GM10266 (cell line): Measurements from ENCODE around the gene LSM10.

Experiments
- DNase-seq: peaks from one replicate; pipeline ENCODE4 v3.0.0; 2012; ENCODE audit errors: extremely low spot score
- TF ChIP-seq, protein P1 (sequence below): IDR thresholded peaks from 2 replicates; pipeline ENCODE4 v1.5.1; 2012; ENCODE audit warnings: mild to moderate bottlenecking, low read depth; ENCODE audit not compliant: control insufficient read depth, insufficient read depth; ENCODE audit errors: missing control alignments

Gene LSM10

DNA sequence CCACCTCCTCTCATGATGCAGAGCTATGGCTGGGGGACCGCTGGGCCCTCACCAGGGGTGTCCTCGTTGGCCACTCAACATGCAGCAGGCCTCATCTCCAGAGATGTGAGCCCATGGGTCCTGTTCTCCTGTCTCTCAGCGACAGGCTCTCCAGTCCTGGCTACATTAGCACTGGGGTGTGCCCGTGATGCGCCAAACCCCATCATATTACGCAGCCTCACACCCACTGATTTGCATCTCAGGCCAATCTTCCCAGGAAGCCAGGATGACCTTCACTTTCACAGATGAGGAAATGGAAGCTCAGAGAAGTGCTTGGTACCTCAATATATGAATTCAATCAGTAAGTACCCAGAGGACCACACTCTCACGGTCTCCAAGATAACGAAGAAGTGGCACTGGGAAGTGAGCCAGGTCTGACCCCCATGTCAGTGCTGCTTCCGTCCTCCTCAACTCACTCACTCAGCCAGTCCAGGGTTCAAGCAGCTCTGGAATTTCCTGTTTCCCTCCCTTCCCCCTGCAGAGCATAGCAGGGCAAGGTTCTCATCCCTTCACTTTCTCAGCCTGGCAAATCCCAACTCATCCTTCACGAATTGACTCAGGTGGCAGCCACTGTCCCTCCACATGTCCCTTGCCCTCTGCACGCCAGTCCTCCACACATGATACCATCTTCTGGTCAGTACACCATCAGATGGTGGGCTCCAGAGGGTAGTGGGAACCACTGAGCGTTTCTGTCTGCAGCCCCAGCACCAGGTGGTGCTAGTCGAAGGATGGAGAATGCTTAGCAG lies 45.4 kb downstream of the LSM10 start:
- no peak for DNase-seq
- TF ChIP-seq, protein P1, sequence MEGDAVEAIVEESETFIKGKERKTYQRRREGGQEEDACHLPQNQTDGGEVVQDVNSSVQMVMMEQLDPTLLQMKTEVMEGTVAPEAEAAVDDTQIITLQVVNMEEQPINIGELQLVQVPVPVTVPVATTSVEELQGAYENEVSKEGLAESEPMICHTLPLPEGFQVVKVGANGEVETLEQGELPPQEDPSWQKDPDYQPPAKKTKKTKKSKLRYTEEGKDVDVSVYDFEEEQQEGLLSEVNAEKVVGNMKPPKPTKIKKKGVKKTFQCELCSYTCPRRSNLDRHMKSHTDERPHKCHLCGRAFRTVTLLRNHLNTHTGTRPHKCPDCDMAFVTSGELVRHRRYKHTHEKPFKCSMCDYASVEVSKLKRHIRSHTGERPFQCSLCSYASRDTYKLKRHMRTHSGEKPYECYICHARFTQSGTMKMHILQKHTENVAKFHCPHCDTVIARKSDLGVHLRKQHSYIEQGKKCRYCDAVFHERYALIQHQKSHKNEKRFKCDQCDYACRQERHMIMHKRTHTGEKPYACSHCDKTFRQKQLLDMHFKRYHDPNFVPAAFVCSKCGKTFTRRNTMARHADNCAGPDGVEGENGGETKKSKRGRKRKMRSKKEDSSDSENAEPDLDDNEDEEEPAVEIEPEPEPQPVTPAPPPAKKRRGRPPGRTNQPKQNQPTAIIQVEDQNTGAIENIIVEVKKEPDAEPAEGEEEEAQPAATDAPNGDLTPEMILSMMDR: no peak

DNA sequence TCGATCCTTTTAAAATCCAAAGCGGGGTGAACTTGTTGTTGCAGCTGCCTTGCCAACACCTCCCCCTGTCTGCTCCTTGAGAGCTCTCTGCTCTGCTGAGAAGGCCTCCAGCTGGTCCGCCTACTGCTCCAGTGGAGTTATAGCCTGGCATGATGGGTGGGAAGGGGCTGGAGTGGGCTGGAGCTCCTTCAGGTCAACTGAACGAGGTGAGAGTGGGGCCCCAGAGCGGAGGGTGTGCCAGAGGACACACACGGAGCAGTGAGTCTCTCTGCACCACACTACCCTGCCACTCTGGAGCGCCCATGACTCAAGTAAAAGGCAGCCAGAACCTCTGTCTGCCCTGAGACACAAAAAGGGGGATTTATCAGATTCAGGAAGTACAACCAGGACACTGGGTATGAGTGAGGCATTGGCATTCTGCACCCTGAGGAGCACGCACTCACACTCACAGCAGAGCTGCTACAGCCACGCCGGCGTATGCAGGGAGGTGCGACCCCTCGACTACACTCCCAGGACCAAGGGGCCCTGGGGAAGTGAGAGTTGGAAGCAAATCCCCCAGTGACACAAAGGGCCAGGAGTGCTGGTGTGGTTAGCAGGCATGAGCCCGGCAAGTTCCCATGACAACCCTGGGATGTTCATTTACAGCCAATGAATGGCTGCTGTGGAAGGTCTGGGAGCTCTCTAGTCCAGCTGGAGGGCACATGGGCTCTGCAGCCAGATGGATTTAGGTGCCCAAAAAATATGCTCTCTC lies 46.3 kb downstream of the LSM10 start:
- TF ChIP-seq, protein P1: no peak
- no peak for DNase-seq

DNA sequence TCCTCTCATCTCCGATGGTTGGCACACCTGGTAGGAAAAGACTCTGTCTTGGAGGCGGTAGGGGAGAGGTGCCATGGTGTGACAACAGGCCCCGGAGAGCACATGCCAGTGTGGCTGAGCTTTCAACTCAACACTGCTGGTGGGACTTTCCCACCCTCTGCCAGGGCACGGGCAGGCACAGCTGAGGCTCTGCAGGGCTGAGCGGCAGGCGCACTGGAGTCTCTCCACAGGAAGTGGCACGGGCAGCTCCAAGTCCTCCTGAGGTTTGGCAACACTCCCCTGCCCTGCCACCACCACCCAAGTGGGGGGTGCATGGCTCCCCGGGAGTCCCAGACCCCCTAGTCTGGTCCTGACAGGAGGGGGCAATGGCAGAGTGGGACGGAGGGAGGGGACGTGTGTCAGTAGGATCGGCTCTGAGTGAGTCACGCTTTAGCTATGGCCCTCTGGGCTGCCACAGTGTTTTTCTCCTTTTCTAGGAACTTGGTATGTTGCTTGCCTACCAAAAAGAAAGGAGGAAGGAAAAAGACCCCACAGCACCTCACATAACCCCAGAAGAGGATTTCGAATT lies 47.0 kb downstream of the LSM10 start:
- TF ChIP-seq, protein P1: no peak
- DNase-seq: no peak

DNA sequence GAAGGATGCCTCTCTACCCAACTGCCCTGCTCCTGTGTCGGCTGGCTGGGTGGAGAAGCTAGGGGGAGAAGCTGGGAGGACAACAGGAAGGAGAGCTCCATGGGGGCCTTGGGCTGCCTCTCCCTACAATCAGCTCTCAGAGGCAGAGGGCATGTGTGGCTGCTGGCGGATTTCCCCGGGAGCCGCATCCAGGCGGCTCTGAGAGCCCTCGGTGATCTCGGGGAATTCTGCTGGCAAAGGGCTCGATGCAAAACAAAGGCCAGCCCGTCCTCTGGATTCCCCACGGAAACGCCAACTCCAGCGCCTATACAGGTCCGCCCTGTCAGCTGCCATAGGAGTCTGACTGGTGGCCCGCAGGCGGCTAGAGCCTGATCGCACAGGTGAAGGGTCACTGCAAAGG lies 47.9 kb downstream of the LSM10 start:
- DNase-seq: no peak
- TF ChIP-seq, protein P1: no peak

DNA sequence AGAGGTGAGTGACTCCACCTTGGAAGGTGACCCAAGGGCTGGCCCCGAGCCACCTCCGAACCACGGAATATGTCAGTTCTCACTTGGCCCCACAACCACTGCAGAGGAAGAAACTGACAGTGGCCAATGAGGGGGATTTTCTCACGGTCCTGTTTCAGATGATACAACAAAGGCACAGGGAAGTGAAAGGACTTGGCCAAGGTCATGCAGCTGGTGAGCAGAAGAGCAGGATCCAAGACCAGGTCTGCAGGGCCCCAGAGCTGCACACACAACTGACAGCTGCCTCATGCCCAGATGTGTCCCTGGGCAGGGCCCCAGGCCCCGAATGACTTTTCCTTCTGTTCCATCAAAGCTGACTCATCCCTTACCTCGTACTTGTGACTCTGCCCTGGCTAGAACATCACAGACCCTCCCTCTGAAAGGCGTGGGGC lies 48.5 kb downstream of the LSM10 start:
- peak; percentile 79 for DNase-seq

DNA sequence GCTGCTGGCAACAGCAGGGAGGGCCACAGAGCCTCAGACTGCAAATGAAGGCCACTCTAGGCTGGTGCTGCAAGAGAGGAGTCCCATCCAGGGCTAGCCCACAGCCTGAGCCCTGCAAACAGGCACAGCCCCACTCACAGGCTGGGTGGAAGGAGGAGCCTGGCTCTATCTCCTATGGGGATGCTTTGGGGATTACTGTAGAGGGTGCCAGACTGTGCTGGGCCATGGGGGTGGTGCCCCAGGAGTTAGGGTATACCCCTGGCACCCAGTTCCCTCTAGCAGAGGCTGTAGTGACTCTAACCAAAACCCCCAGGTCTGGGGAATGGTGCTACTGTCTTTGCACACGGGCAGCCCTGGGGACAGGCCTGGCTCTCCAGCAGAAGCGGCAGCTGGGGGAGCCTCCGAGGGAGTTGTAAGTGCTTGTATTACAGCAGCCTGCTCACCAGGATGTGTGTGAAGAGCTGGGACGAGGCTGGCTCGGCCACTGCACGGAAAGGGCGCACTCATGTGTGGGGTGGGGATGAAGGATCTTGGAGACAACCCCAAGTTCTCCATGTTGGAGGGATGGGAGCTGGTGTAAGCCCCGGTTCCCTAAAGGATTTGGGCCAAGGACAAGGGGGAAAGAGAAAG lies 50.9 kb downstream of the LSM10 start:
- TF ChIP-seq, protein P1: no peak

More for the DNA sequence above, 48.5 kb downstream of the LSM10 start:
- TF ChIP-seq, protein P1: no peak

More for the DNA sequence above, 50.9 kb downstream of the LSM10 start:
- no peak for DNase-seq
